Liver (tissue), 9 donors: ENCODE results near the gene SLC16A10. TPM values are rescaled to one million over a fixed set of nuclear protein-coding genes. Genes with fewer than 3 reads are reported as not detected.
"Not testable (repeated sequence)": the region's sequence is repeated elsewhere in the genome, so short reads cannot be mapped to it uniquely, and the experiment has no call there.

Experiments
- DNase-seq: peaks from one replicate; pipeline ENCODE4 v3.0.0-alpha.2; 2017; ENCODE audit warnings: low spot score
- H3K27ac ChIP-seq, 2 donors: one replicate each; pipeline ENCODE4 v1.7.0; 2013; ENCODE audit warnings: inconsistent platforms in 2 of 2, low read length in 2 of 2, control low read depth in 1 of 2, low read depth in 1 of 2, mild to moderate bottlenecking in 1 of 2
- H3K27me3 ChIP-seq, 4 donors: one replicate each; pipeline versions ENCODE4 v1.6.1 to v1.7.0; 2013; ENCODE audit warnings: low read length in 3 of 4, inconsistent platforms in 1 of 4, mild to moderate bottlenecking in 1 of 4, moderate library complexity in 1 of 4; ENCODE audit not compliant: control insufficient read depth in 4 of 4, insufficient read depth in 4 of 4
- H3K36me3 ChIP-seq, 4 donors: one replicate each; pipeline versions ENCODE4 v1.6.1 to v1.7.0; 2013; ENCODE audit warnings: low read length in 3 of 4, mild to moderate bottlenecking in 3 of 4, low read depth in 1 of 4, moderate library complexity in 1 of 4; ENCODE audit not compliant: control insufficient read depth in 4 of 4, insufficient read depth in 3 of 4
- H3K4me1 ChIP-seq, 4 donors: one replicate each; pipeline versions ENCODE4 v1.6.1 to v1.7.0; 2013; ENCODE audit warnings: low read length in 3 of 4, mild to moderate bottlenecking in 3 of 4, moderate library complexity in 1 of 4; ENCODE audit not compliant: control insufficient read depth in 4 of 4, insufficient read depth in 4 of 4
- H3K4me3 ChIP-seq, 3 donors: one replicate each; pipeline versions ENCODE4 v1.6.1 to v1.7.0; 2013; ENCODE audit warnings: low read length in 3 of 3, control low read depth in 1 of 3, low read depth in 1 of 3, mild to moderate bottlenecking in 1 of 3
- H3K9ac ChIP-seq, 2 donors: one replicate each; pipeline ENCODE4 v1.7.0; 2013; ENCODE audit warnings: low read length in 2 of 2, mild to moderate bottlenecking in 2 of 2, moderate library complexity in 2 of 2, control low read depth in 1 of 2, low read depth in 1 of 2
- H3K9me3 ChIP-seq, 4 donors: one replicate each; pipeline versions ENCODE4 v1.6.1 to v1.7.0; 2013; ENCODE audit warnings: low read length in 3 of 4; ENCODE audit not compliant: control insufficient read depth in 4 of 4
- ATF3 ChIP-seq: IDR thresholded peaks from 2 replicates; pipeline ENCODE4 v1.6.1; 2016; ENCODE audit warnings: antibody characterized with exemption
- CTCF ChIP-seq: fragments of 150-350 bp; IDR thresholded peaks from 2 replicates; pipeline ENCODE4 v1.5.1; 2017; ENCODE audit warnings: improper control_type of control experiment, low read depth, low read length; ENCODE audit not compliant: missing input control
- EGR1 ChIP-seq, 2 donors: IDR thresholded peaks; 2 replicates each; pipeline ENCODE4 v1.6.1; 2016 to 2018; ENCODE audit warnings: antibody characterized with exemption in 2 of 2, low read depth in 2 of 2
- FOXA1 ChIP-seq: IDR thresholded peaks from 2 replicates; pipeline ENCODE4 v1.6.1; 2016; ENCODE audit warnings: antibody characterized with exemption
- FOXA2 ChIP-seq: IDR thresholded peaks from 2 replicates; pipeline ENCODE4 v1.6.1; 2016; ENCODE audit warnings: antibody characterized with exemption
- GABPA ChIP-seq, 2 donors: IDR thresholded peaks in 1 of 2; conservative IDR thresholded peaks in 1 of 2; 2 replicates each; pipeline ENCODE4 v1.6.1; 2016; ENCODE audit warnings: antibody characterized with exemption in 2 of 2, mild to moderate bottlenecking in 1 of 2, moderate library complexity in 1 of 2
- HNF4A ChIP-seq, 2 donors: conservative IDR thresholded peaks; 2 replicates each; pipeline ENCODE4 v1.6.1; 2016; ENCODE audit warnings: antibody characterized with exemption in 2 of 2, mild to moderate bottlenecking in 2 of 2
- HNF4G ChIP-seq: IDR thresholded peaks from 2 replicates; pipeline ENCODE4 v1.6.1; 2016; ENCODE audit warnings: antibody characterized with exemption
- JUND ChIP-seq, 2 donors: IDR thresholded peaks; 2 replicates each; pipeline ENCODE4 v1.6.1; 2016; ENCODE audit warnings: antibody characterized with exemption in 2 of 2
- MAX ChIP-seq: IDR thresholded peaks from 2 replicates; pipeline ENCODE4 v1.6.1; 2016; ENCODE audit warnings: antibody characterized with exemption
- NR2F2 ChIP-seq: IDR thresholded peaks from 2 replicates; pipeline ENCODE4 v1.6.1; 2016; ENCODE audit warnings: antibody characterized with exemption
- RAD21 ChIP-seq, 2 donors: IDR thresholded peaks; 2 replicates each; pipeline ENCODE4 v1.6.1; 2016; ENCODE audit warnings: antibody characterized with exemption in 2 of 2, mild to moderate bottlenecking in 2 of 2
- REST ChIP-seq: IDR thresholded peaks from 2 replicates; pipeline ENCODE4 v1.6.1; 2016; ENCODE audit warnings: antibody characterized with exemption, mild to moderate bottlenecking
- RXRA ChIP-seq, 2 donors: IDR thresholded peaks; 2 replicates each; pipeline ENCODE4 v1.6.1; 2017 to 2018; ENCODE audit warnings: antibody characterized with exemption in 2 of 2, mild to moderate bottlenecking in 1 of 2
- SP1 ChIP-seq: IDR thresholded peaks from 2 replicates; pipeline ENCODE4 v1.6.1; 2018; ENCODE audit warnings: antibody characterized with exemption, mild to moderate bottlenecking
- TAF1 ChIP-seq: conservative IDR thresholded peaks from 2 replicates; pipeline ENCODE4 v1.6.1; 2016; ENCODE audit warnings: antibody characterized with exemption, mild to moderate bottlenecking
- YY1 ChIP-seq: IDR thresholded peaks from 2 replicates; pipeline ENCODE4 v1.6.1; 2016; ENCODE audit warnings: antibody characterized with exemption, mild to moderate bottlenecking
- ZBTB33 ChIP-seq: IDR thresholded peaks from 2 replicates; pipeline ENCODE4 v1.6.1; 2016; ENCODE audit warnings: antibody characterized with exemption
- WGBS: extraction: QIAGEN DNeasy Blood & Tissue Kit; methylation state at CpG from one replicate; pipeline ENCODE4 v1.1.7; 2013; 5-methylcytosine and 5-hydroxymethylcytosine counted together
- polyA plus RNA-seq, 2 donors: library from polyadenylated mRNA; stranded (reverse) in 1 of 2; unstranded in 1 of 2; fragments of 200-250 nt in 1 of 2; fragments of >200 nt in 1 of 2; fragmentation: Nextera tagmentation in 1 of 2; extraction: Ambion mirVana in 1 of 2; gene quantifications; one replicate each; pipeline versions ENCODE4 v1.2.1 to v1.2.3, GENCODE V29; 2013 to 2015
- total RNA-seq, 2 donors: library from RNA; depleted of rRNA; stranded (reverse); fragments of >200 nt; gene quantifications; one replicate each; pipeline ENCODE4 v1.2.3, GENCODE V29; 2014
- donor health status: healthy.
- donor health status: healthy.
- donor health status: healthy.
- donor health status: healthy.
- donor health status: healthy.

The SLC16A10 gene
- total and polyA plus RNA-seq, 4 donors: 1.8 to 16.7 (median 8.4) TPM

- no peak for DNase-seq
- WGBS: 81% methylated on average over 5 of the region's 5 CpGs
- peaks cover 0 to 2% (median 0%) of the 10 kb centered on the region in 4 donors for H3K4me1 ChIP-seq
- no peaks in the 10 kb centered on the region for H3K27me3 ChIP-seq
- H3K9ac ChIP-seq: no peak overlapping the region
- no peaks in the 10 kb centered on the region for H3K36me3 ChIP-seq
- no peak overlapping the region for H3K4me3 ChIP-seq
- TF ChIP-seq FOXA2 (no peak), EGR1 (IDR thresholded peaks at IDR 0.05; ENCODE audit: low read depth in 2 of 2) (no peak), HNF4A (conservative IDR thresholded peaks at IDR 0.05) (no peak), SP1 (no peak), CTCF (no peak), JUND (IDR thresholded peaks at IDR 0.05) (no peak), YY1 (no peak), REST (no peak), FOXA1 (no peak), ATF3 (no peak), HNF4G (no peak), ZBTB33 (no peak), RXRA (IDR thresholded peaks at IDR 0.05) (no peak), GABPA (IDR thresholded peaks at IDR 0.05 in 1 of 2, conservative IDR thresholded peaks at IDR 0.05 in 1 of 2) (no peak), RAD21 (IDR thresholded peaks at IDR 0.05) (no peak), TAF1 (no peak), NR2F2 (no peak), MAX (no peak)
- H3K9me3 ChIP-seq: no peaks in the 10 kb centered on the region
- no peak overlapping the region for H3K27ac ChIP-seq
These were observed 25.8 kb upstream of the SLC16A10 start for GRCh38 chr6:111061508-111061907.

GRCh38 chr6:111061985-111062384 lies 25.3 kb upstream of the SLC16A10 start:
- not testable (repeated sequence) for H3K9me3 ChIP-seq, H3K27me3 ChIP-seq, H3K4me3 ChIP-seq, DNase-seq, H3K27ac ChIP-seq, H3K4me1 ChIP-seq, H3K36me3 ChIP-seq, H3K9ac ChIP-seq
- 94% methylated on average over 5 of the region's 5 CpGs for WGBS

- not testable (repeated sequence) for H3K4me1 ChIP-seq, H3K9ac ChIP-seq, H3K36me3 ChIP-seq, H3K27ac ChIP-seq, H3K27me3 ChIP-seq, DNase-seq, H3K4me3 ChIP-seq, H3K9me3 ChIP-seq
- 87% methylated on average over 5 of the region's 5 CpGs for WGBS
These were observed 24.4 kb upstream of the SLC16A10 start for GRCh38 chr6:111062860-111063259.
